GM21723 (cell line): ENCODE results near the gene SAMD11.

Source experiments
- ATAC-seq: cut with Tn5 transposase; IDR thresholded peaks from one replicate; pipeline ENCODE4 v1.9.1; 2021; ENCODE audit warnings: mild to moderate bottlenecking, moderate library complexity; ENCODE audit not compliant: unreplicated experiment

Gene SAMD11

GRCh38 chr1:916173-917075 is 7.3 kb upstream of the SAMD11 start:
- no peak for ATAC-seq

DNA sequence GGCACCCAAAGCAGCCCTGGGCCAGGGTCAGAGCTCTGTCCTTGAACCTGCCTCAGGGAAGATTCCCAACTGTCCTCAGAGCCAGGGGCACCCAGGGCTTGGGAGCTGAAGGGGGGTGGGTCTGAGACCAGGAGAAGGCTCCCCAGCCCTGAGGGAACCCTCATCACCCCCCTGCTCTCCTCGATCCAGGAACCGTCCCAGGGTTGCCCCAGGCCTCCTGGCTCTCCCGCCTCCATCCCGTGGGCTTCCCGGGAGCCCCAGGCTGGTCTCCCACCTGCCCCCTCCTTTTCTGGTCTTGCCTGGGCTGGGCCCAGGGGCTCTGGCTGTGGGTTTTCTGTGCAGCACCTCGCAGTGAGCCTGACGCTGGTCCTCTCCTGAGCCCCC is 6.7 kb upstream of the SAMD11 start:
- no peak for ATAC-seq

- ATAC-seq = no peak
Measured at GRCh38 chr1:917466-918091, 6.1 kb upstream of the SAMD11 start.

GRCh38 chr1:918353-918752 is 5.4 kb upstream of the SAMD11 start:
- no peak for ATAC-seq

DNA sequence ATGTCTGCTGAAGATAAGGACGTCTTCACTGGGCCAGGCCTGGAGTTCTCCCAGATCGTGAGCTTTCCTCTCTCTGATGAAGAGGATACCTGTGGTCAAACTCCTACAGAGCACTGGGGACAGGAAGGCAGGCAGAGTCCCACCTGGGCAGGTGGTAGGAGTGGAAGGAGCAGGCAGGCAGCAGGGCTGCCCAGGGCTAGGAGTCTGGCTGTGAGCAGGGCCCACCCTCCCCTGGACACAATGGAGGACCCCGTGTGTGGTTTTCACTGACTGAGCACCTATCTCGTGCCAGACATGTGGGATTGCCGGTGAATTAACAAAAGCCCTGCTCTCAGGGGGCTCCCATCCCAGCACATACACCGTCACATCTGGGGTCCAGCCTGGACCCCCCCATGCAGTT is 4.9 kb upstream of the SAMD11 start:
- no peak for ATAC-seq

- no peak for ATAC-seq
Measured at GRCh38 chr1:919271-919872, 4.4 kb upstream of the SAMD11 start.

- ATAC-seq = no peak
Measured at GRCh38 chr1:920010-920409, 3.7 kb upstream of the SAMD11 start.

- no peak for ATAC-seq
Measured at GRCh38 chr1:920521-920920, 3.2 kb upstream of the SAMD11 start.

DNA sequence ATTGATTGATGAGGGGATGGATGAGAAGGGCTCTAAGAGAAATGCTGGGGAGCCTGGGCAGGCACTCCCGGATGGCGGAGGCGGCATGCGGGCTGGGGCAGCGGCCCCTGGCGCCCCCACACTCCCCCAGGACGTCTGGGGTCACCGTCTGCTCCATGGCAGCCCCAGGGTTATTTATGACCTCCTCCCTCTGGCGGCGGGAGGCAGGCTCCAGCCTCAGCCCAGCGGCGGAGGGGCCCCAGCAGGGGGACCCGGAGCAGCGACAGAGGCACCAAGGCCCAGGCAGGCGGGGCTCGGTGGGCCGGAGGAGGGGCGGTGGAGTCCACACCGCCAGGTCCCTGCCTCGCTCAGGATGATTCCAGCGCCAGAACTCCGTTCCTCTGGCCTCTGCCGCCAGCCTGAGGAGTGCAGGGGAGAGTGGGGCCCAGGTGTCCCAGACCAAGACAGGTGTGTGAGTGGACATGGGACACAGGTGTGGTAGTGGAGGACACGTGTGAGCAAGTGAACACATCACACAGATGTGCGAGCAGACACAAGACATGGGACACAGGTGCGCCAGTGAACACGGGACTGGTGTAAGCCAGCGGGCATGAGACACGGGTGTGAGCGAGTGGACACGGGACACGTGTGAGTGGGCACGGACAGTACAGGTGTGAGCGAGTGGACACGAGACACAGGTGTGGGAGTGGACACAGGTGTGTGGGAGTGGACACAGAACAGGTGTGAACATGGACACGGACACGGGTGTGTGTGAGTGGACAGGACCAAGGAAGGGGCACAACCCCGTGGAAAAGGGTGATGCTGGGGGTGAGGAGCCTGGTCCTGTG is 2.5 kb upstream of the SAMD11 start:
- ATAC-seq = no peak

- ATAC-seq = no peak
Measured at GRCh38 chr1:923991-924655, 400 bp downstream of the SAMD11 start.

DNA sequence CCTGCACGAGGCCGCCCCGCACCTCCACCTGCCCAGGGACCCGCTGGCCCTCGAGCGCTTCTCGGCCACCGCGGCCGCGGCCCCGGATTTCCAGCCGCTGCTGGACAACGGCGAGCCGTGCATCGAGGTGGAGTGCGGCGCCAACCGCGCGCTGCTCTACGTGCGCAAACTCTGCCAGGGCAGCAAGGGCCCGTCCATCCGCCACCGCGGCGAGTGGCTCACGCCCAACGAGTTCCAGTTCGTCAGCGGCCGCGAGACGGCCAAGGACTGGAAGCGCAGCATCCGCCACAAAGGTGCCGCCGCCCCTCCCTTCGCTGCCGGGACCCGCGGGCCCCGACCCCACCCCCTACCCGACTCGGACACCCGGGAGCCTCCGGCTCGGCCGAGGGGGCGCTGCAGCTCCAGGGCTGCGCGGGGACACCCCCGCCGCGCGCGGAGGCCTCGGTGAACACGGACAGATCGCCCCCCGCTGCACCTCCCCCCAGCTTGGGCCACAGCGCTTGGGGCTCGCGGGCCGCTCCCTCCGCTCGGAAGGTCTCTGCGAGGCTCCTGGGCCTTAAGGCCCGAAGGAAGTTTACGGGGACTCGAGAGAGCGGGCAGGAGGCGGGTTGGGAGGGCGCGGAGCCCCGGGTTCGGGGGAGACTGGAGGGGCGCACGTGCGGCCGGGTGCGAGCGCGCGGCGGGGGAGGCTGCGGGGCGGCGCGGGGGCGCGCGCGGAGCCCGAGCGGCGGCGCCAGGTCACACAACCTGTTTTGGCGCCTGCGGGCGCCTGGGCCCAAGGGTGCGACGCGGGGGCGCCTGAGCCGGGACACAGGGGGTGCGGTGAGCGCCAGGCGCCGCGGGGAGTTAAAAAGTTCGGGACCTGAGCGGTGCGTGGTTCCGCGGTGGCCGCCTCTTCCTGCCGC is 1.2 kb downstream of the SAMD11 start:
- ATAC-seq = no peak

GRCh38 chr1:925561-926421 is 2.1 kb downstream of the SAMD11 start:
- no peak for ATAC-seq

GRCh38 chr1:927234-927633 is 3.5 kb downstream of the SAMD11 start:
- ATAC-seq = no peak

GRCh38 chr1:927748-928147 is 4.0 kb downstream of the SAMD11 start:
- ATAC-seq = no peak

DNA sequence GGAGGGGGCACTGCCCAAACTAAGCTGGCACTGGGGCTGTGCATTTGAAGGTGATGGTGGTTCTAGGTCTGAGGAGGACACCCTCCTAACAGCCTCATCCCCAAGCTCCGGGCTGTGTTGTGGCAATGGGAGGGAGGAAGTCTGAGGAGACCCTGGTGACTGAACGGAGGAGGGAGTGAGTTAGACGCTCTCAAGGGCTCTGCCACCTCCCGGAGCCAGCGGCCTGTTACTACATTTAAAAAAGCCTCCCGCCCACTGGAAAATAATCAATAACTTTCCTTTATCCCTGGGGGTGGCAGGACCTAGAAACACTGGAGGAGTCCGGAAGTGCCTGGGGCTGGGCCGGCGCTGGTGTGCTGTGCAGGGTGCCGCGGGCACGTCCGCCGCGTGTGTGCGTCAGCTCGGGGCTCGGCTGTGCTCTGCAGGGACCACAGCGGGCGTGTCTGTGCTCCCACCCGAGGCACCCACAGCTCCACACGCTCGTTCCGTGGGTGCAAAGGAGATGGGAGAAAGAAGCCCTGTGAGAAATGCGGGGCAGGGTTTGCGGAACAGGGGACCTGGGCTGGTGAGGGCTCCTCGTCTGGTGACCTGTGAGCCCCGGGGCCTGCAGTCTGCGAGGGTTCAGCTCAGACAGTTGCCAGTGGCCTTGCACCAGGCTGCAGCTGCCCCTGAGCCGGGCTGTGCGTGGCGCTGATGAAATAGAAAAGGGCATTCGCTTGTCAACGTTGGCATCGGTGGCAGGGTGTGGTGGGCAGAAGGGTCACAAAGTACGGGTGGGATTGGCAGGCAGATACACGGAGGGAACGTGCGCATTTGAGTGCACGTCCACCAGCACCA is 5.3 kb downstream of the SAMD11 start:
- ATAC-seq = no peak

DNA sequence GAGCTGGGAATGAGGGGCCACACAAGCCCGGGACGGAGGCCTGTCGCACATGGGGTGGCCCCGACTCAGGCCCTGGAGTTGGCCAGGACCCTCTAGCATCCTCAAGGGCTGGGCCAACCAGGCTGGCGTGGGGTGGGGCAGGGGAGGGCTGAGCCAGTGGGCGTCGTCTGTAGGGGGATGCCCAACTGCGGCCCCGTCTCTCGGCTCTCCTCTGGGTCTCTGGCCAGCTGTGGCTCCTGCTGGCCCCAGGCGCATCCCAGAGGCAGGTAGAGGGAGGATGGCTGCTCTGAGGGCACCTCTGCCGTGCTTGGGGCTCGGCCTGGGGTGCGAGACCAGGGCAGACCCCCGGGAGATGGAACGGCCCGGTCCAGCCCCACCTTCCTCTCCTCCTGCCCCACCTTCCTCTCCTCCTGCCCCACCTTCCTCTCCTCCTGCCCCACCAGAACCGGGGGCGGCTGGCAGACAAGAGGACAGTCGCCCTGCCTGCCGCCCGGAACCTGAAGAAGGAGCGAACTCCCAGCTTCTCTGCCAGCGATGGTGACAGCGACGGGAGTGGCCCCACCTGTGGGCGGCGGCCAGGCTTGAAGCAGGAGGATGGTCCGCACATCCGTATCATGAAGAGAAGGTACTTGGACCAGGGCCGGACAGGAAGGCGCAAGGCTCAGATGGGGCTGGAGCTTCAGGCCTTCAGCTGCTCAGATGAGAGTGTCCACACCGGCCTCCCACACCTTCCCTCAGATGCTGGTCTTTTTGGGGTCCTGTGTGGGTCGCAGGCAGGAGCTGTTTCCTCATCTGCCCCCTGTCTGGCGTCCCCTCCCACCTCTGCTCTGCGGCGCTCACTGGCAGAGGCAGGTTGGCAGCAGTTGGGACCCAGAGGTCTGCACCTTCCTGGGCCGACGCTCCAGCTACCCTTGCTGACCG is 6.2 kb downstream of the SAMD11 start:
- ATAC-seq = no peak

GRCh38 chr1:930633-931138 is 7.0 kb downstream of the SAMD11 start:
- no peak for ATAC-seq
